H1 (cell line): ENCODE results near the gene BABAM1. TPM values are rescaled to one million over a fixed set of nuclear protein-coding genes. Genes with fewer than 3 reads are reported as not detected.
A peak's percentile ranks its signal among the peaks of the same experiment; 100 is the strongest.

Source experiments
- CTCF ChIA-PET: fragments of 300-600 bp; sonication (Branson Sonifier 250); formaldehyde crosslinking; loops from one replicate; lab custom pipeline; 2021; ENCODE audit not compliant: partially characterized antibody; lab: Charles Lee
- POLR2A ChIA-PET: fragments of 300-600 bp; sonication (Branson Sonifier 250); formaldehyde crosslinking; loops from one replicate; lab custom pipeline; 2021; ENCODE audit warnings: inconsistent platforms; ENCODE audit not compliant: partially characterized antibody; lab: Charles Lee
- DNase-seq, 2 experiments: peaks; one replicate each; pipeline versions ENCODE4 v3.0.0 to v3.0.0-alpha.2; 2010 to 2022; ENCODE audit warnings: low spot score in 2 of 2, low read depth in 1 of 2, mixed read lengths in 1 of 2
- FAIRE-seq: peaks from 2 replicates; lab custom pipeline; 2011; peaks lifted over from hg19 to GRCh38; lab: Jason Lieb, UNC
- H2AFZ ChIP-seq: 2 replicates; pipeline ENCODE4 v1.8.1; 2012; ENCODE audit warnings: low read length, inconsistent platforms
- H2AK5ac ChIP-seq: 2 replicates; pipeline ENCODE4 v1.6.1; 2013; ENCODE audit warnings: low read depth, low read length
- H2BK120ac ChIP-seq: replicated peaks from 2 replicates; pipeline ENCODE3; 2013; ENCODE audit warnings: low read depth, low read length, inconsistent platforms
- H2BK12ac ChIP-seq: 2 replicates; pipeline ENCODE4 v1.6.1; 2013; ENCODE audit warnings: low read depth, low read length
- H2BK15ac ChIP-seq: 2 replicates; pipeline ENCODE4 v1.6.1; 2013; ENCODE audit warnings: low read length
- H2BK20ac ChIP-seq: 2 replicates; pipeline ENCODE4 v1.6.1; 2013; ENCODE audit warnings: low read length
- H2BK5ac ChIP-seq: 2 replicates; pipeline ENCODE4 v1.6.1; 2013; ENCODE audit warnings: low read depth, low read length
- H3K14ac ChIP-seq: 2 replicates; pipeline ENCODE4 v1.6.1; 2013; ENCODE audit warnings: inconsistent platforms; ENCODE audit not compliant: insufficient read length
- H3K18ac ChIP-seq: 2 replicates; pipeline ENCODE4 v1.6.1; 2013; ENCODE audit warnings: low read length; ENCODE audit errors: extremely low read depth
- H3K23ac ChIP-seq: 2 replicates; pipeline ENCODE4 v1.6.1; 2013; ENCODE audit warnings: inconsistent platforms; ENCODE audit not compliant: insufficient read length
- H3K23me2 ChIP-seq: 2 replicates; pipeline ENCODE4 v1.6.1; 2013; ENCODE audit warnings: low read depth, low read length
- H3K27ac ChIP-seq: 2 replicates; pipeline ENCODE4 v1.6.1; 2011; ENCODE audit warnings: low read depth, low read length, inconsistent platforms
- H3K27me3 ChIP-seq, 4 experiments: replicated peaks in 1 of 4; 1 replicate in 1 of 4; 2 replicates in 3 of 4; pipeline versions ENCODE4 v1.6.1 to v1.8.1; 2011 to 2013; ENCODE audit warnings: low read length in 3 of 4, mild to moderate bottlenecking in 3 of 4, inconsistent platforms in 2 of 4, mixed read lengths in 2 of 4, moderate library complexity in 1 of 4; ENCODE audit not compliant: control insufficient read depth in 3 of 4, insufficient read depth in 3 of 4; ENCODE audit errors: extremely low read depth in 1 of 4
- H3K36me3 ChIP-seq, 4 experiments: 2 replicates each; pipeline versions ENCODE4 v1.6.1 to v1.8.1; 2011 to 2013; ENCODE audit warnings: mild to moderate bottlenecking in 4 of 4, low read length in 3 of 4, moderate library complexity in 2 of 4, control low read depth in 1 of 4, inconsistent platforms in 1 of 4; ENCODE audit not compliant: insufficient read depth in 4 of 4, control insufficient read depth in 2 of 4
- H3K4ac ChIP-seq: replicated peaks from 2 replicates; pipeline ENCODE3; 2013; ENCODE audit warnings: low read length, low read depth, mixed read lengths, inconsistent platforms; ENCODE audit not compliant: insufficient read length
- H3K4me1 ChIP-seq, 4 experiments: replicated peaks in 1 of 4; 1 replicate in 1 of 4; 2 replicates in 3 of 4; pipeline versions ENCODE4 v1.6.1 to v1.8.1; 2011 to 2013; ENCODE audit warnings: low read length in 3 of 4, inconsistent platforms in 2 of 4, mixed read lengths in 1 of 4; ENCODE audit not compliant: insufficient read depth in 4 of 4, control insufficient read depth in 3 of 4
- H3K4me2 ChIP-seq, 2 experiments: 2 replicates each; pipeline versions ENCODE4 v1.6.1 to v1.8.1; 2011 to 2013; ENCODE audit warnings: low read depth in 2 of 2, low read length in 2 of 2, control low read depth in 1 of 2, inconsistent platforms in 1 of 2, mild to moderate bottlenecking in 1 of 2; ENCODE audit not compliant: insufficient read depth in 1 of 2
- H3K4me3 ChIP-seq, 4 experiments: fragments of 200-600, 300-600 bp in 1 of 4; sonication (generic), shearing (Covaris generic), sonication (Bioruptor Twin) in 1 of 4; 2 replicates each; pipeline versions ENCODE4 v1.5.1 to v1.8.1; 2011 to 2016; ENCODE audit warnings: low read length in 4 of 4, low read depth in 3 of 4, control low read depth in 2 of 4, inconsistent platforms in 2 of 4, mild to moderate bottlenecking in 2 of 4, mixed read lengths in 1 of 4, moderate library complexity in 1 of 4; ENCODE audit not compliant: insufficient read depth in 2 of 4; ENCODE audit errors: extremely low read depth in 1 of 4
- H3K56ac ChIP-seq: replicated peaks from 2 replicates; pipeline ENCODE3; 2013; ENCODE audit warnings: low read depth, mild to moderate bottlenecking, mixed read lengths, low read length, inconsistent platforms; ENCODE audit not compliant: insufficient read length
- H3K79me1 ChIP-seq: 2 replicates; pipeline ENCODE4 v1.6.1; 2013; ENCODE audit warnings: low read depth, low read length, control low read depth
- H3K79me2 ChIP-seq, 2 experiments: 2 replicates each; pipeline versions ENCODE4 v1.6.1 to v1.8.1; 2012 to 2013; ENCODE audit warnings: low read length in 2 of 2, mild to moderate bottlenecking in 2 of 2, inconsistent platforms in 1 of 2; ENCODE audit not compliant: insufficient read depth in 2 of 2, control insufficient read depth in 1 of 2
- H3K9ac ChIP-seq, 4 experiments: replicated peaks in 1 of 4; 1 replicate in 1 of 4; 2 replicates in 3 of 4; pipeline versions ENCODE4 v1.6.1 to v1.8.1; 2011 to 2013; ENCODE audit warnings: low read depth in 3 of 4, low read length in 3 of 4, control low read depth in 2 of 4, mild to moderate bottlenecking in 2 of 4, moderate library complexity in 2 of 4, inconsistent platforms in 1 of 4; ENCODE audit errors: extremely low read depth in 1 of 4
- H3K9me3 ChIP-seq, 2 experiments: 2 replicates each; pipeline versions ENCODE4 v1.6.1 to v1.8.1; 2012 to 2013; ENCODE audit warnings: mild to moderate bottlenecking in 2 of 2, moderate library complexity in 2 of 2, control low read depth in 1 of 2, inconsistent platforms in 1 of 2, low read depth in 1 of 2, low read length in 1 of 2, mixed read lengths in 1 of 2; ENCODE audit not compliant: insufficient read depth in 2 of 2
- H4K20me1 ChIP-seq, 2 experiments: replicated peaks in 1 of 2; 2 replicates each; pipeline versions ENCODE3 to v1.8.1; 2011 to 2013; ENCODE audit warnings: inconsistent platforms in 2 of 2, low read length in 2 of 2, mild to moderate bottlenecking in 1 of 2; ENCODE audit not compliant: insufficient read depth in 2 of 2, control insufficient read depth in 1 of 2
- H4K5ac ChIP-seq: 2 replicates; pipeline ENCODE4 v1.6.1; 2013; ENCODE audit warnings: low read length, low read depth, mixed read lengths, inconsistent platforms; ENCODE audit not compliant: insufficient read length
- H4K8ac ChIP-seq: 2 replicates; pipeline ENCODE4 v1.8.0; 2013; ENCODE audit warnings: mild to moderate bottlenecking, moderate library complexity, low read length, inconsistent platforms; ENCODE audit not compliant: insufficient read depth; ENCODE audit errors: extremely low read depth
- H4K91ac ChIP-seq: replicated peaks from 2 replicates; pipeline ENCODE3; 2013; ENCODE audit warnings: low read length, mixed read lengths, inconsistent platforms; ENCODE audit not compliant: insufficient read length
- CTBP2 ChIP-seq: IDR thresholded peaks from 2 replicates; pipeline ENCODE4 v1.7.0; 2011; ENCODE audit warnings: borderline replicate concordance, mild to moderate bottlenecking, moderate library complexity, mixed read lengths, low read length; ENCODE audit not compliant: insufficient read depth, insufficient read length
- HDAC2 ChIP-seq, 2 experiments: fragments of 300-600 bp in 1 of 2; sonication (generic) in 1 of 2; IDR thresholded peaks; 2 replicates each; pipeline ENCODE4 v1.6.1; 2011 to 2012; ENCODE audit warnings: low read depth in 2 of 2, low read length in 2 of 2, mild to moderate bottlenecking in 2 of 2, moderate library complexity in 2 of 2, borderline replicate concordance in 1 of 2, inconsistent platforms in 1 of 2
- KDM1A ChIP-seq: fragments of 200-600, 300-600 bp; sonication (generic); IDR thresholded peaks from 2 replicates; pipeline ENCODE4 v1.7.1; 2016; ENCODE audit warnings: mild to moderate bottlenecking, low read length, borderline replicate concordance
- WGBS, 2 experiments: shearing (Covaris generic) in 1 of 2; methylation state at CpG; one replicate each; pipeline versions ENCODE4 v1.1.6 to v1.1.7; 2013 to 2015; ENCODE audit warnings: low lambda C conversion rate in 2 of 2, mixed read lengths in 2 of 2, inconsistent platforms in 1 of 2, low coverage in 1 of 2, missing lambda C conversion rate in 1 of 2; ENCODE audit not compliant: insufficient replicate concordance in 2 of 2, insufficient coverage in 1 of 2, insufficient read length in 1 of 2; ENCODE audit errors: extremely low coverage in 1 of 2, missing lambda C conversion rate in 1 of 2; 5-methylcytosine and 5-hydroxymethylcytosine counted together
- polyA plus RNA-seq, 7 experiments: library from polyadenylated mRNA; depleted of rRNA in 3 of 7; stranded (reverse) in 5 of 7; unstranded in 2 of 7; fragments of >200 nt in 5 of 7; fragments of 200-250 nt in 2 of 7; gene quantifications; 1 replicate in 5 of 7; 2 replicates in 1 of 7; 4 replicates in 1 of 7; pipeline versions ENCODE4 v1.2.1 to v1.2.3, GENCODE V29; 2011 to 2013; ENCODE audit warnings: missing spikeins in 2 of 7, mixed read lengths in 2 of 7
- total RNA-seq: library from RNA; stranded (reverse); fragmentation: NEBNext Ultra II Directional; extraction: Animal tissue kit (Norgen Biotek cat#: 25700); gene quantifications from 2 replicates; pipeline ENCODE4 v1.2.1, GENCODE V29; 2021

BABAM1 gene
- total and polyA plus RNA-seq, 2 of the 8 experiments (the other 6 are each of a cell fraction or from before 2014, with no cell fraction given), result 127 to 133 TPM

DNA sequence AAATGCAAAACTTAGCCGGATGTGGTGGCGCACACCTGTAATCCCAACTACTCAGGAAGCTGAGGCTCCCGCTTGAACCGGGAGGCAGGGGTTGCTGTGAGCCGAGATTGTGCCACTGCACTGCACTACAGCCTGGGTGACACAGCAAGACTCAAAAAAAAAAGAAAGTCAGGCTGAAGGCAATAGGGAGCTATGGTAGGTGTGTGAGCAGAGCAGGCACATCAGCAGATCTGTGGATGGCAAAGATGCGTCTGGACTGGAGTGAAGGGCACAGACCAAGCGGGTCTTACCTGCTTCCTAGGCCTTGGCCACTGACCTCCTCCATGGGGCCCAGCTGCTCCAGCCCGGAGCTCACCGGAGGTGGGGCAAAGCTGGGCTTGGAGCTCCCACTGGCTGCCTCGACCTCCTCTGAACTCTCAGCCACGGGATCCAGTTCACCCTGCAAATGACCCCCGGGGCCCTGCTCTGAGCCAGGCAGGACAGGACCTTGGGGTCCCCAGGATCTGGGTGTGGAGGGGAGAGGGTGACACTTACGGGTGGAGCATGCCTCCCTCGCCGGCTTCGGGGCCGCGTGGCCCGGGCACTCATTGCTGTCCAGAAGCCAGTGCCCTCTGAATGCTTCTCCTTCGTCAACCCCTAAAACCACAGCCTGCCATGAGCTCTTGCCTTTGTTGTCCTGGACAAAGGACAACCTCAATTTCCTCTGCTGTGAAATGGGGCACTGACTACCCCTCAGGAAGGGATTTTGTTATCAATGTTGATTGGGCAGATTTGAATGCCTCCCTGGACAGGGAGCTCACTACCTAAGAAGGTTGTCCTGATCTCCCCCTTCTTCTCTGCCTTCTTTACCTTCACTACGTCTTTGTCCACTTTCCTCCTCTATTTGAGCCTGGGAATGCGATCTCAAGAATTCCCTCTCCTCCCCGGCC lies 3.3 kb upstream of the BABAM1 start:
- 94% methylated on average over 23 of the region's 23 CpGs; no CpG with 5 or more reads in 1 of the 2 experiments for WGBS, 2 experiments
- no peaks in the 10 kb centered on the region for H3K27me3 ChIP-seq
- ChIA-PET POLR2A (interaction anchor here (0.8 to 12.8 kb wide), 16 partner anchors 8 to 49 kb away, joined by 3 to 113 read pairs (median 4); partner anchors contain the start of genes ANKLE1, OCEL1 and USE1), CTCF (interaction anchor here (0.6 to 3.3 kb wide), 10 partner anchors 8 to 175 kb away, joined by 3 to 28 read pairs (median 3); partner anchors contain the start of gene ANKLE1)
- peak overlapping the region; percentile 20 for H4K91ac ChIP-seq
- H3K9me3 ChIP-seq, result peaks cover 11 to 14% of the 10 kb centered on the region in 2 experiments; a peak in 3 of 4 replicates
- H3K23me2 ChIP-seq, result no peaks in the 10 kb centered on the region
- no peak overlapping the region for H3K23ac ChIP-seq
- H4K8ac ChIP-seq, result peak overlapping the region; percentile 58
- H2BK120ac ChIP-seq, result peak overlapping the region; percentile 4
- peak overlapping the region; percentile 11 to 52; a peak in 1 of 4 replicates for H3K4me2 ChIP-seq
- no peak for TF ChIP-seq CTBP2
- TF ChIP-seq HDAC2 (IDR thresholded peaks at IDR 0.05; ENCODE audit: borderline replicate concordance in 1 of 2, low read depth in 2 of 2, low read length in 2 of 2), result 0 out of 4 replicates have a peak, but pooled peaks of 1 of the 2 experiments have one; percentile 20
- peak; percentile 96 for TF ChIP-seq KDM1A
- H3K4ac ChIP-seq, result peak overlapping the region; percentile 28
- peaks cover 0 to 8% (median 2%) of the 10 kb centered on the region in 4 experiments; a peak in 5 of 7 replicates for H3K4me1 ChIP-seq
- peak overlapping the region; percentile 74 for H2BK15ac ChIP-seq
- H3K9ac ChIP-seq, result no peak overlapping the region; a peak in 3 of 7 replicates
- peak overlapping the region; percentile 43; the same call in 1 of the 2 replicates for H2BK20ac ChIP-seq
- no peak overlapping the region for H3K14ac ChIP-seq
- no peak overlapping the region for H3K56ac ChIP-seq
- no peak for FAIRE-seq
- H3K27ac ChIP-seq, result peak overlapping the region; percentile 62
- DNase-seq, result no peak
- no peaks in the 10 kb centered on the region for H4K20me1 ChIP-seq
- peak overlapping the region; percentile 96 for H2BK12ac ChIP-seq
- peaks cover 3 to 12% of the 10 kb centered on the region in 2 experiments; a peak in 3 of 4 replicates for H3K79me2 ChIP-seq
- peak overlapping the region; percentile 17; the same call in 1 of the 2 replicates for H2AK5ac ChIP-seq
- H3K18ac ChIP-seq, result peak overlapping the region; percentile 84; the same call in 1 of the 2 replicates
- no peak overlapping the region for H4K5ac ChIP-seq
- H2BK5ac ChIP-seq, result peak overlapping the region; percentile 86
- peaks cover 0 to 9% (median 1%) of the 10 kb centered on the region in 4 experiments; a peak in 3 of 8 replicates for H3K36me3 ChIP-seq
- no peaks in the 10 kb centered on the region; the same call in 1 of the 2 replicates for H3K79me1 ChIP-seq
- 0 out of 8 replicates have a peak overlapping the region, but pooled peaks of 1 of the 4 experiments have one; percentile 10 for H3K4me3 ChIP-seq
- no peak overlapping the region for H2AFZ ChIP-seq
